ENCODE data around the gene MSL3B.

MSL3B gene

GRCh38 chr2:233833345-233833744, 34.8 kb downstream of the MSL3B start:
- no peak for DNase-seq (ENCODE audit: low read depth)

- DNase-seq (ENCODE audit: low read depth) = peak; percentile 40
Observed at GRCh38 chr2:233832869-233833311, 35.3 kb downstream of the MSL3B start.

GRCh38 chr2:233832414-233832813, 35.8 kb downstream of the MSL3B start:
- DNase-seq (ENCODE audit: low read depth) = no peak

GRCh38 chr2:233831861-233832260, 36.3 kb downstream of the MSL3B start:
- DNase-seq (ENCODE audit: low read depth) = no peak

GRCh38 chr2:233831011-233831721, 37.0 kb downstream of the MSL3B start:
- DNase-seq (ENCODE audit: low read depth) = no peak

GRCh38 chr2:233830111-233830802, 37.9 kb downstream of the MSL3B start:
- no peak for DNase-seq (ENCODE audit: low read depth)

- no peak for DNase-seq (ENCODE audit: low read depth)
Observed at GRCh38 chr2:233829193-233830110, 38.7 kb downstream of the MSL3B start.

- no peak for DNase-seq (ENCODE audit: low read depth)
Observed at GRCh38 chr2:233828546-233829192, 39.5 kb downstream of the MSL3B start.

GRCh38 chr2:233824373-233824772, 43.8 kb downstream of the MSL3B start:
- DNase-seq (ENCODE audit: low read depth) = no peak

- no peak for DNase-seq (ENCODE audit: low read depth)
Observed at GRCh38 chr2:233823731-233824121, 44.5 kb downstream of the MSL3B start.

GRCh38 chr2:233822781-233823730, 45.1 kb downstream of the MSL3B start:
- DNase-seq (ENCODE audit: low read depth) = no peak

GRCh38 chr2:233822101-233822771, 46.0 kb downstream of the MSL3B start:
- DNase-seq (ENCODE audit: low read depth) = no peak

- no peak for DNase-seq (ENCODE audit: low read depth)
Observed at GRCh38 chr2:233821709-233822100, 46.5 kb downstream of the MSL3B start.

GRCh38 chr2:233821196-233821595, 47.0 kb downstream of the MSL3B start:
- no peak for DNase-seq (ENCODE audit: low read depth)

GRCh38 chr2:233820774-233821105, 47.4 kb downstream of the MSL3B start:
- no peak for DNase-seq (ENCODE audit: low read depth)

GRCh38 chr2:233819884-233820773, 48.1 kb downstream of the MSL3B start:
- no peak for DNase-seq (ENCODE audit: low read depth)

GRCh38 chr2:233818639-233819621, 49.3 kb downstream of the MSL3B start:
- DNase-seq (ENCODE audit: low read depth) = no peak

Data from LHCN-M2 (cell line).